ENCODE data around the gene LRRC74B. TPM values are rescaled to one million over a fixed set of nuclear protein-coding genes. Genes with fewer than 3 reads are reported as not detected.

The LRRC74B gene
- polyA plus RNA-seq, 2 of the 4 experiments (the other 2 are of a cell fraction): 0.08 to 0.10 TPM

DNA sequence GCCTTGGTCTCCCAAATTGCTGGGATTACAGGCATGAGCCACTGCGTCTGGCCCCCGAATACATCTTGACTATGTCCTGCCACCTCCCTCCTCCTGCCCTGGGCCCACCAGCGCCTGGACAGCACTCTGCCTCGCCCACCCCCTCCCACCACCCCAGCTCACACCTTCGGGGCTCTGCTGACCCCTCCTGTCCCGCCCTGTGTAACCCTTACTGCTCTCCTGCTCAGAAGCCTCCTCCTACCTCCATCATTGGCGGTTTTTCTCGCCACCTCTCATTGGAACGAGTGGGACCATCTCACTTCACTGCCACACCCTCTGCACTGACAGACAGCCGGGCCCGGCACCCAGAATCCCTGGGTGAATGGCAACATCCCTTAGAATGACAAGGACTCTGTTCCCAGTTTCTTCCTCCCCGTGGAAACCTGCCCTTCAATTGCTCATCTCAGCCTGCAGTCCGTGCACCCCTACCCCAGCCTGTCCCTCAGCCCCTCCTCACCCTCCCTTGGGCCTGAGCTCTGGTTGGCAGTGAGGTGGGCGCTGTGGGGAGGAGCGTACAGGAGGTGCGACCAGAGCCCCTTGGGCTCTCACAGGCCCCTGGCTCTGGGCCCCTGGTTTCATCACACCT lies 32.2 kb downstream of the LRRC74B start:
- WGBS (ENCODE audit: missing lambda C conversion rate): 79% methylated on average over 10 of the region's 16 CpGs
- CTCF ChIA-PET: no interaction called here
- ATAC-seq: no peak
- DNase-seq (ENCODE audit: low read depth in 1 of 2, low spot score in 1 of 2): no peak
- no peak overlapping the region for H3K4me3 ChIP-seq
- POLR2A ChIA-PET: no interaction called here
- H3K4me2 ChIP-seq: no peak overlapping the region
- H3K27ac ChIP-seq: no peak overlapping the region
- TF ChIP-seq MAFK (IDR thresholded peaks at IDR 0.05; ENCODE audit: partially characterized antibody): no peak
- no peak for TF ChIP-seq ESRRA (IDR thresholded peaks at IDR 0.05; ENCODE audit: borderline replicate concordance, low read length)
- TF ChIP-seq CTCF (IDR thresholded peaks at IDR 0.05): no peak
- TF ChIP-seq BCL3 (IDR thresholded peaks at IDR 0.05): no peak
- TF ChIP-seq KDM1A (IDR thresholded peaks at IDR 0.05; ENCODE audit: low read depth): no peak
- no peak for TF ChIP-seq PBX3 (IDR thresholded peaks at IDR 0.05)
- TF ChIP-seq EHMT2 (IDR thresholded peaks at IDR 0.05; ENCODE audit: low read depth): no peak
- TF ChIP-seq NFE2L2 (conservative IDR thresholded peaks at IDR 0.05; ENCODE audit: low read length): no peak
- no peak for TF ChIP-seq HDAC2 (IDR thresholded peaks at IDR 0.05)
- TF ChIP-seq, protein P1, sequence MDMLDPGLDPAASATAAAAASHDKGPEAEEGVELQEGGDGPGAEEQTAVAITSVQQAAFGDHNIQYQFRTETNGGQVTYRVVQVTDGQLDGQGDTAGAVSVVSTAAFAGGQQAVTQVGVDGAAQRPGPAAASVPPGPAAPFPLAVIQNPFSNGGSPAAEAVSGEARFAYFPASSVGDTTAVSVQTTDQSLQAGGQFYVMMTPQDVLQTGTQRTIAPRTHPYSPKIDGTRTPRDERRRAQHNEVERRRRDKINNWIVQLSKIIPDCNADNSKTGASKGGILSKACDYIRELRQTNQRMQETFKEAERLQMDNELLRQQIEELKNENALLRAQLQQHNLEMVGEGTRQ (IDR thresholded peaks at IDR 0.05): no peak
- no peaks in the 10 kb centered on the region for H3K9me3 ChIP-seq
- peaks cover 3% of the 10 kb centered on the region; the same call in 1 of the 3 replicates for H3K4me1 ChIP-seq
- no peak for FAIRE-seq

DNA sequence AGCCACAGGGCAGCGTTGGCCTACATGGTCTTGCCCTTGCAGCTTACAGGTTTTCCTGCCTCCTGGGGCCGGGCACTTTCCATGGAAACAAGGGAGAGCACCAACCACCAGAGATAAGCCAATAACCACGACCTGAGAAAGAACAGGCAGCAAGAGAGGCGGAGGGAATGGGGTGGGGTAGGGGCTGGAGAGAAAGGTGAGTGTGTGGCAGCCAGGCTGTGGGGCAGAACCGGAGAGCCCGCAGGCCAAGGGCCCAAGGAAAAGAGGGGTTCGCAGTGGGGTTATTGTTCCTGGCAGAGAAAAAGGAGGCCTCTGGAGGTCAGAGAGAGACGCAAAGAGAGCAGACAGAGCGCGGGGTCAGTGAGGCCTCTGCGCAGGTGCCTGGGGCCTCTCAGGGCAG lies 33.2 kb downstream of the LRRC74B start:
- CTCF ChIA-PET: no interaction called here
- WGBS (ENCODE audit: missing lambda C conversion rate): 78% methylated on average over 11 of the region's 11 CpGs
- TF ChIP-seq HES2 (IDR thresholded peaks at IDR 0.05) (no peak), RAD21 (conservative IDR thresholded peaks at IDR 0.05 in 1 of 2, IDR thresholded peaks at IDR 0.05 in 1 of 2) (no peak), HEYL (CRISPR knock-in tag; IDR thresholded peaks at IDR 0.05) (no peak)
- H3K27ac ChIP-seq: no peak overlapping the region
- no peak for DNase-seq (ENCODE audit: low read depth in 1 of 2, low spot score in 1 of 2)
- ATAC-seq: no peak; a peak in 1 of 6 replicates
- no peak overlapping the region for H3K4me2 ChIP-seq
- no peak for FAIRE-seq
- H3K9me3 ChIP-seq: no peaks in the 10 kb centered on the region
- POLR2A ChIA-PET: no interaction called here
- no peak overlapping the region for H3K4me3 ChIP-seq
- peaks cover 3% of the 10 kb centered on the region; the same call in 1 of the 3 replicates for H3K4me1 ChIP-seq

DNA sequence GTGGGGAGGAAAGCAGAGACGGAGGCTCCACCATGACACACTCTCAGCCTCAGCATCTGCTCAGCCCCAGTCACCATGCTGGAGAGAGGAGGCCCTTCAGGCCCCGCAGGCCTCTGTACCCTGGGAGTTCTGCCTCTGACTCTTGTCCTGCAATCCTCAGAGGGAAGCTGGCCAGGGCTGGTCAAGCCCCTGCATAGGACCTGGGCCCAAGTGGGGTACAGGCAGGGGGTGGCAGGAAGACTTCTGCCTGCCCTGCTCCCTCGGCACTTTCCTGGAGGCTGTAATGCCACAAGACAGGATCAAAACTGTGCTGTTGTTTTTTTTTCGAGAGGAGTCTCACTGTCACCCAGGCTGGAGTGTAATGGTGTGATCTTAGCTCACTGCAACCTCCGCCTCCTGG lies 33.7 kb downstream of the LRRC74B start:
- no peaks in the 10 kb centered on the region for H3K9me3 ChIP-seq
- H3K4me1 ChIP-seq: peaks cover under 1% of the 10 kb centered on the region; the same call in 1 of the 3 replicates
- H3K4me2 ChIP-seq: no peak overlapping the region
- no peak overlapping the region for H3K4me3 ChIP-seq
- ChIA-PET CTCF (no interaction called here), POLR2A (no interaction called here)
- 96% methylated on average over 2 of the region's 5 CpGs for WGBS (ENCODE audit: missing lambda C conversion rate)
- ATAC-seq: no peak
- H3K27ac ChIP-seq: no peak overlapping the region
- FAIRE-seq: no peak
- no peak for DNase-seq (ENCODE audit: low read depth in 1 of 2, low spot score in 1 of 2)
- TF ChIP-seq MAZ (IDR thresholded peaks at IDR 0.05; ENCODE audit: borderline replicate concordance, low read depth, low read length) (no peak), POLR2A (IDR thresholded peaks at IDR 0.05; ENCODE audit: low read length) (no peak), MYC (IDR thresholded peaks at IDR 0.05; ENCODE audit: borderline replicate concordance, low read length) (no peak), ELK1 (IDR thresholded peaks at IDR 0.05; ENCODE audit: low read depth, low read length) (no peak), ZNF302 (CRISPR knock-in tag; IDR thresholded peaks at IDR 0.05) (no peak), HES2 (IDR thresholded peaks at IDR 0.05) (no peak), RARB (CRISPR knock-in tag; IDR thresholded peaks at IDR 0.05) (no peak), TFCP2L1 (CRISPR knock-in tag; IDR thresholded peaks at IDR 0.05) (no peak), BCL3 (IDR thresholded peaks at IDR 0.05) (no peak), EP300 (IDR thresholded peaks at IDR 0.05) (no peak), SREBF2 (IDR thresholded peaks at IDR 0.05) (no peak)
- TF ChIP-seq, protein P2, sequence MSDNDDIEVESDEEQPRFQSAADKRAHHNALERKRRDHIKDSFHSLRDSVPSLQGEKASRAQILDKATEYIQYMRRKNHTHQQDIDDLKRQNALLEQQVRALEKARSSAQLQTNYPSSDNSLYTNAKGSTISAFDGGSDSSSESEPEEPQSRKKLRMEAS (IDR thresholded peaks at IDR 0.05): no peak
- TF ChIP-seq, protein P1 (IDR thresholded peaks at IDR 0.05): no peak
